ENCODE data around the gene CCDC92B.

Gene CCDC92B

DNA sequence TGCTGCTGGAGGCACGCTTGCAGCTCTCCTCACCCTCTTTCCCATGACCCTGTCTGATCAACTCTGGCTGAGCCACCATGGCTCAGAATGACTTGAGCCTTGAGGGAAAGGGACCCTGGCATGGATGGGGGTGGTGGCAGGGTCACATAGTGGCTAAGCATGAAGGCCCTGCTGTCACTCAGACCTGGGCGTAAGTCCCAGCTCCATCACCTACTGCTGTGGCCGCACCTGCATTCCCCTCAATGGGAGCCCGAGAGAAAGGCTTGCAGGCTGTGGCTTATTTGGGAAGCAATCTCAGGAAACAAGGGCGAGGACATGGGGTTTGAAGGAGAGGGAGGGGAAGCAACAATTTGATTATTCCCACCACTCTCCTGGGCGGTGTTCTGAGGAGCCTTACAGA, 29.0 kb upstream of the CCDC92B start:
- no peak for DNase-seq (ENCODE audit: low spot score)

DNA sequence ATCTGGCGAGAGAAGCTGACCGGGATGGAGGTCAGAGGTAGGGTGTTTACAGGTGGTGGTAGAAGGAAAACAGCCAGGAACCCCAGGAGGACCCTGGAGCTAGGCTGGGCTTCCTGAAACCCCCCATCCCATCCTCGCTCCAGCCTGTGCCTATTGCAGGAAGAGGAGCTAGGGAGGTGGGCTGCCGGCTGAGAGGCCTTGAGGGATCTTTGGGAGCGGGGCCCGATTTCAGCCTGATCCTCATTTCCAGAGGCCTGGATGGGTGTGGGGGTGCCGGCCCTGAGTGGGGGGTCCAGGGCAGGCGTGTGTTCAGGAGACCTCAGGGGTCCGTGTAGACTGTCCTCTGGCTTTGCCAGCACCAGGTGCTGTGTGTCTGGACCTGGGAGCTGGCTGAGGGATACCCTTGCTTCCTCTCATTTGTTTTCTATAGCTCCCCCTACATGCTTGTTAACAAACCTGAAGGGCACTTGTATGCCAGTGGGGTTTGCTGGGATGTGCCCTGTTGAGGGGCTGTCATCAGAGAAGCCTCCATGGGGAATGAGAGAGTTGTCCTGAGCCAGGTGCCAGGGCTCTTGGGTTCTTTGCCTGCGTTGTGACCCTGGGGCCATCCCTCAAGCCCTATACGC, 27.9 kb upstream of the CCDC92B start:
- no peak for DNase-seq (ENCODE audit: low spot score)

DNA sequence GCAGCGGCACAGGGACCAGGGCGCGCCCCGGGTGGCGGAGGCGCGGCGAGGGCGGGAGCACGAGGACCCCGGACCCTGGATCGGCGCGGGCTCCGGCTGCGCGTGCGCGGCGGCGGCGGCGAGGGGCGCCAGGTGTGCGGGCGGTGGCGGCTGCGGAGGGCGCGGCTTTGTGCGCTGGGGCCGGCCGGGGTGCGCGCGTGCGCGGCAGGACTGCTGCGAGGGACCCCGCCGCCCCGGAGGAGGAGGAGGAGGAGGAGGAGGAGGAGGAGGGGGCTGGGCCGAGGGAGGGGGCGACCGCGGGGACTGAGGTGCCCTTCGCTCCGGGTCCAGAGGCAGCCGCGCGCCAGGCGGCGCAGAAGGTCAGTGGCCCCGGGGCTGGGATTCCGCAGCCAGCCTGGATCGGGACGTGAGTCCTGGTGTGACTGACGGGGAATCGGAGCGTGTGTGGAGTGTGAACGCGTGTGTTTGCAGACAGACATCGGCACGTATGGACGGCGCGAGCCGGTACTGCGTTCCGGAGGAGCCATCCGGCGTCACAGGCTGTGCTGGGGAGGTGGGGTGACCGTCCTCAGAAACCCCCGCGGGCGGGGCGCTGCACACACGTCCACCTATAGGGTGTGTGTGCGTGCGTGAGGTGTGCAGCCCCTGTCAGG, 27.3 kb upstream of the CCDC92B start:
- DNase-seq (ENCODE audit: low spot score) = peak; percentile 89

GRCh38 chr17:2775206-2775605, 25.8 kb upstream of the CCDC92B start:
- DNase-seq (ENCODE audit: low spot score) = no peak

DNA sequence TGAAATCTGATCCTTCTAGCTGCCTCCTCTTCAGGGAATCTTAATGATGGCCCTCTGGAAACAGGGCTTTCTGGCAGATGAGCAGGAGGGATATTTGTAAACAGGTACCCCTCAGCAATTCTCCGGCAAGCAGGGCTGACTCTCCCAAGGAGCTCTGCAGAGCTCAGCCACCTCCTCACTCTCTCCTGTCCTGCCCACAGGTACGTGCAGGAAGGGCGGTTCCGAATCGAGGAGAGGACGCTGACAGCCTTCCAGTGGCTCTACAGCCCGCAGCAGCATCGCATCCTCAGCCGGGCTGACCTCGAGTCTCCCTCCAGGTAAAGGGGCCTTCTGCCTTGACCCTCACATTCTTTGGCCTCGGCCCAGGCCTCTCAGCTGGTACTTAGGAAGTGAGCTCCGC, 20.7 kb upstream of the CCDC92B start:
- no peak for DNase-seq (ENCODE audit: low spot score)

GRCh38 chr17:2758870-2759269, 9.4 kb upstream of the CCDC92B start:
- DNase-seq (ENCODE audit: low spot score) = no peak

- DNase-seq (ENCODE audit: low spot score) = no peak
Observed at GRCh38 chr17:2755891-2756724, 6.7 kb upstream of the CCDC92B start.

GRCh38 chr17:2751491-2751890, 2.0 kb upstream of the CCDC92B start:
- DNase-seq (ENCODE audit: low spot score) = no peak

DNA sequence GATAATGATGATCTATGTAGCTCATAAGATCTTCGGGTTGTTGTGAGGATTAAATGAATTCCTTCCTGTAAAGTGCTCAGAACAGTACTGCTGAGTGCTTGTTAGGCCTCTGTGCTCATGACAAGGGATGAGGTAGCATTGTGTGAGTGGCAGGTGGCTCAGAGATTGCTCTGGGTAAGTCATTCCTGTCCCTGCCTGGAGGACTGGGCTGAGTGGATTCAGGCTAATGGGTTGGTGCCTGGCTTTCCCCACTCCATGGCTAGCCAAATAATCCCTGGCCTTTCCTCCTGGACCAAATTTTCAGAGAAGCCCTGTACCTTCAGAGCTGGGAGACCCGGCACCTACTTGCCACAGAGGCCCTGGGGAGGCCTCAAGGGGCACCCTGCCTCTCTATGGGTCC, 1.3 kb upstream of the CCDC92B start:
- no peak for DNase-seq (ENCODE audit: low spot score)

DNA sequence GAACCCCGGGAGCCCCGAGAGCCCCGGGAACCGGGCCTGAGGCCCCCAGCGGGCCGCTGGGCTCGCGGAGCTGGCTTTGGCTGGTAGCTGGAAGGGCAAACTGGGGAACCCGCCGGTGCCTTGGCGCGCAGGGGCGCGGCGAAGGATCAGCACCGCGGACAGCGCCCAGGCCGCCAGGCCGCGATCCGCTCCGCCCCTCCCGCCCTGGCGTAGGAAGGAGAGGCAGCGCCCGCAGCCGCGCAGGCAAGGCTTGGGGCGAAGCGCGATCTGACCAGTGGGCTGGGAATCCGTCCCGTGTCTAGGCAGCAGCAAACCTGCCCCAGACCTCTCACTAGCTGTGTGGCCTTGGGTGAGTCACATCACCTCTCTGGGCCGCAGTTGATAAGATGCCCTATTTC, 331 bp upstream of the CCDC92B start:
- DNase-seq (ENCODE audit: low spot score) = no peak

GRCh38 chr17:2745317-2746037, 4.0 kb downstream of the CCDC92B start:
- no peak for DNase-seq (ENCODE audit: low spot score)

DNA sequence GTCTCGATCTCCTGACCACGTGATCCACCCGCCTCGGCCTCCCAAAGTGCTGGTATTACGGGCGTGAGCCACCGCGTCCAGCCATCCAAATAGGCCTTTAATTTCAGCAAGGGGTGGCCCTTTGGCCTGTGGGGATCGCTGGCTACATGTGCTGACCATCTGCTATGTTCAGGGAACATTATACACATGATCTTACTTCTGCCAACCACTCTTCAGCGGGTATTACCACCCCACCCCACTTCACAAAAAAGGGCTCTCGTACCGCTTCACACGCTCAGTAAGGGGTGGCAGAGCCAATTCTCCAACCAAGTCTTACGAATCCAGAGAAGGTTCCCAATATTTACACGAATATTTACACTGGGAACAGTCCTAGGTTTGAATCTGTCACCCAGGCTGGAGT, 11.8 kb downstream of the CCDC92B start:
- DNase-seq (ENCODE audit: low spot score) = no peak

GRCh38 chr17:2736956-2737355, 12.5 kb downstream of the CCDC92B start:
- no peak for DNase-seq (ENCODE audit: low spot score)

GRCh38 chr17:2735896-2736295, 13.6 kb downstream of the CCDC92B start:
- DNase-seq (ENCODE audit: low spot score) = no peak

GRCh38 chr17:2734939-2735338, 14.5 kb downstream of the CCDC92B start:
- DNase-seq (ENCODE audit: low spot score) = no peak

- DNase-seq (ENCODE audit: low spot score) = no peak
Observed at GRCh38 chr17:2731807-2732206, 17.6 kb downstream of the CCDC92B start.

DNA sequence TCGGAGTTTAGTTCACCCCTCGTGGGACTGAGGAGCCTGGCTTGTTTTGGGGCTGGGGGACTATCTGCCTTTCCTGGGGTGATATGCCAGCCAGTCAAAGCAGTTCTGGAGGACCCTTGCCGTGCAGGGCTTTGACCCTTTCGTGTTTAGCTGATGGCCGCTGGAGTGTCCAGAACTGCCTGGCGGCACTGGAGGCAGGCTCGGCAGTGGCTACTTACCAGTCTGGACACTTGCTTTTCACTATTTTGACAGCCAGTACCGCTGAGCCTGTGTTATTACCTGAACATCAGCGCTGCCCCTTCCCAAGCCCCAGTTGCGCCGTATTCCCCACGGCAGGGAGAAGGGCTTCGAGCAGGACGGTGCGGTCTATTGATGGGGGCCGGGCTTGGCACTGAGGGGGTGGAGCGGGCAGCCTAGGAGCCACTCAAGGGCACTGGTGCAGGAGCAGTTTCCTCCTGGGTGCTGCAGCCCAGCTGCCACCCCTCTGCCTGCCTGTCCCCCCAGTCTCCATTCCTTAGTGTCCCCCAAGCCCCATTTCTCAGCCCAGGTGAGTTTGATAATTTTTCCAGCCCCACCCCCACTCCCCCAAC, 18.6 kb downstream of the CCDC92B start:
- no peak for DNase-seq (ENCODE audit: low spot score)

- no peak for DNase-seq (ENCODE audit: low spot score)
Observed at GRCh38 chr17:2724784-2725164, 24.7 kb downstream of the CCDC92B start.

GRCh38 chr17:2723997-2724783, 25.3 kb downstream of the CCDC92B start:
- peak; percentile 22 for DNase-seq (ENCODE audit: low spot score)

DNA sequence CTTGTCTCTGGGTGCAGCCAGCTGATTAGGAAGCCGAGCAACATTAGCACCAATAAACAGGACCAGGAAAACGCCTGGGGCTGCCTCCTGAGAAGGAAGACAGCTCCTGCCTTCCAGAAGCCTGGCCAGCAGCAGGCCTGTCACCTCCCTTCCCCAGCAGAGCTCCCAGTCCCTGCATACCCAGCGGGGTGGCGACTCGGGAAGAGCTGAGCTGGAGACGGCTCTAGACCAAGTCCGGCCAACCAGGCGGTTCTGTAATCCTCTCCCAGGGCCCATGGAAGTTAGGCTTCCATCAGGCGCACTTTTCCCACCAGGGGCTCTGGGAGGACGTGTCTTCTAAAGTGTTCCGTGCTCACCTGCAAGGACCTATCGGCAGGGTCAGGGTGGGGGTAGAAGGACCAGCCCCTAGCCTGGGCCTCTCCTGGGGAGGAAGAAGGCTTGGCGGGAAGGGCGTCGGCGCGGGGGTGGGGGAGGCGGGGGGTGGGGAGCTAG, 25.9 kb downstream of the CCDC92B start:
- no peak for DNase-seq (ENCODE audit: low spot score)

DNA sequence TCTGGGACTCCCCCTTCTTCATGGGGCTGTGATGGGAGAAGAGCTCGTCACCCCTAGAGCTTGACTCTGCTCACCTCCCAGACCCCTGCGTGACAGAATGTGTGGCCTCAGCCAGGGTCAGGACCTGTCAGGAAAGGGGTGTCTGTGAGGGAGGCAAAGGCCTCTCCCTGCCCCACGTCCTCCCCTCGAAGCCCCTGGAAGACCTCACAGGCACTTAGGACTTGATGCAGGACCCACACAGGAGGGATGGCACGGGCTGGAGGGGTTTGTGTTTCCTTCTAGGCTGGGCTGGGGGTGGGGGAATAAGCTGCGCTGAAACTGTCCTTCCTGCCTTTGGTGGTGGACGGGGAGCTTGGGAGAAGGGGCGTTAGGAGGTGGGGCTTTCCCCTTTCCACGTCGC, 26.8 kb downstream of the CCDC92B start:
- no peak for DNase-seq (ENCODE audit: low spot score)
